WTC11 (cell line): ENCODE measurements around the gene IFI27. TPM values are rescaled to one million over a fixed set of nuclear protein-coding genes. Genes with fewer than 3 reads are reported as not detected.

Experiments used
- ATF6 ChIP-seq: sonication (generic); formaldehyde crosslinking; IDR thresholded peaks from 2 replicates; pipeline ENCODE4 v1.8.1; 2023; ENCODE audit warnings: mild to moderate bottlenecking, missing genetic modification reagents
- CREM ChIP-seq: sonication (generic); formaldehyde crosslinking; IDR thresholded peaks from 2 replicates; pipeline ENCODE4 v1.8.1; 2022; ENCODE audit warnings: mild to moderate bottlenecking, missing genetic modification reagents, moderate library complexity
- E2F4 ChIP-seq: sonication (generic); formaldehyde crosslinking; IDR thresholded peaks from 2 replicates; pipeline ENCODE4 v1.8.1; 2022; ENCODE audit warnings: low read depth, mild to moderate bottlenecking, moderate library complexity, missing genetic modification reagents, borderline replicate concordance
- E2F5 ChIP-seq: sonication (generic); formaldehyde crosslinking; IDR thresholded peaks from 2 replicates; pipeline ENCODE4 v1.8.1; 2022; ENCODE audit warnings: mild to moderate bottlenecking, moderate library complexity, missing genetic modification reagents
- ETV6 ChIP-seq: sonication (generic); formaldehyde crosslinking; IDR thresholded peaks from 2 replicates; pipeline ENCODE4 v1.8.1; 2022; ENCODE audit warnings: mild to moderate bottlenecking, missing genetic modification reagents
- FOXP4 ChIP-seq: sonication (generic); formaldehyde crosslinking; IDR thresholded peaks from 2 replicates; pipeline ENCODE4 v1.8.0; 2022; ENCODE audit warnings: mild to moderate bottlenecking, missing genetic modification reagents
- GABPB1 ChIP-seq: sonication (generic); formaldehyde crosslinking; IDR thresholded peaks from 2 replicates; pipeline ENCODE4 v1.8.1; 2023; ENCODE audit warnings: mild to moderate bottlenecking, missing genetic modification reagents
- GTF2I ChIP-seq: fragments of 250-450 bp; sonication (Bioruptor Pico); conservative IDR thresholded peaks from 2 replicates; pipeline ENCODE4 v1.4.0; 2021; ENCODE audit warnings: mild to moderate bottlenecking
- HMGXB4 ChIP-seq: sonication (generic); formaldehyde crosslinking; IDR thresholded peaks from 2 replicates; pipeline ENCODE4 v1.8.1; 2023; ENCODE audit warnings: mild to moderate bottlenecking, moderate library complexity, missing genetic modification reagents
- MAX ChIP-seq: sonication (generic); formaldehyde crosslinking; IDR thresholded peaks from 2 replicates; pipeline ENCODE4 v1.8.0; 2022; ENCODE audit warnings: mild to moderate bottlenecking, missing genetic modification reagents
- MYBL2 ChIP-seq: sonication (generic); formaldehyde crosslinking; IDR thresholded peaks from 2 replicates; pipeline ENCODE4 v1.8.1; 2023; ENCODE audit warnings: mild to moderate bottlenecking, moderate library complexity, missing genetic modification reagents
- NFYB ChIP-seq: sonication (generic); formaldehyde crosslinking; conservative IDR thresholded peaks from 2 replicates; pipeline ENCODE4 v1.8.0; 2022; ENCODE audit warnings: low read depth, missing genetic modification reagents
- NR2C2 ChIP-seq: sonication (generic); formaldehyde crosslinking; IDR thresholded peaks from 2 replicates; pipeline ENCODE4 v1.8.0; 2022; ENCODE audit warnings: mild to moderate bottlenecking, missing genetic modification reagents
- PRDM15 ChIP-seq: sonication (generic); formaldehyde crosslinking; IDR thresholded peaks from 2 replicates; pipeline ENCODE4 v1.8.0; 2022; ENCODE audit warnings: missing genetic modification reagents
- RORB ChIP-seq: fragments of 250-450 bp; sonication (Bioruptor Pico); IDR thresholded peaks from 2 replicates; pipeline ENCODE4 v1.9.0; 2021; ENCODE audit warnings: mild to moderate bottlenecking
- SP1 ChIP-seq: sonication (generic); formaldehyde crosslinking; conservative IDR thresholded peaks from 2 replicates; pipeline ENCODE4 v1.8.1; 2022; ENCODE audit warnings: missing genetic modification reagents
- USF1 ChIP-seq: sonication (generic); formaldehyde crosslinking; IDR thresholded peaks from 2 replicates; pipeline ENCODE4 v1.8.0; 2022; ENCODE audit warnings: mild to moderate bottlenecking, missing genetic modification reagents
- ZBTB43 ChIP-seq: sonication (generic); formaldehyde crosslinking; IDR thresholded peaks from 2 replicates; pipeline ENCODE4 v1.8.1; 2023; ENCODE audit warnings: mild to moderate bottlenecking, missing genetic modification reagents
- ZMAT4 ChIP-seq: fragments of 250-450 bp; sonication (Bioruptor Pico); IDR thresholded peaks from 2 replicates; pipeline ENCODE4 v1.9.0; 2021; ENCODE audit warnings: mild to moderate bottlenecking
- ZNF219 ChIP-seq: sonication (generic); formaldehyde crosslinking; IDR thresholded peaks from 2 replicates; pipeline ENCODE4 v1.8.0; 2023; ENCODE audit warnings: missing genetic modification reagents, mild to moderate bottlenecking, borderline replicate concordance
- ZNF263 ChIP-seq: sonication (generic); formaldehyde crosslinking; IDR thresholded peaks from 2 replicates; pipeline ENCODE4 v1.8.1; 2022; ENCODE audit warnings: low read depth, mild to moderate bottlenecking, moderate library complexity, missing genetic modification reagents
- ZNF317 ChIP-seq: sonication (generic); formaldehyde crosslinking; IDR thresholded peaks from 2 replicates; pipeline ENCODE4 v1.8.1; 2023; ENCODE audit warnings: low read depth, mild to moderate bottlenecking, moderate library complexity, missing genetic modification reagents, borderline replicate concordance
- total RNA-seq: library from RNA; stranded (reverse); gene quantifications from 3 replicates; pipeline ENCODE4 v1.2.3, GENCODE V29; 2021

The IFI27 gene
- total RNA-seq, 1 experiment from 2014 or later: 1.8 TPM

- TF ChIP-seq E2F5 (CRISPR knock-in tag): peak; percentile 51
- TF ChIP-seq MAX (CRISPR knock-in tag): peak; percentile 72; the same call in 1 of the 2 replicates
- TF ChIP-seq ATF6 (CRISPR knock-in tag): no peak
- peak; percentile 62; the same call in 1 of the 2 replicates for TF ChIP-seq E2F4 (CRISPR knock-in tag)
- TF ChIP-seq NFYB (CRISPR knock-in tag): peak; percentile 79
- TF ChIP-seq ZMAT4 (CRISPR knock-in tag): no peak
- TF ChIP-seq GABPB1 (CRISPR knock-in tag): peak; percentile 76
- TF ChIP-seq USF1 (CRISPR knock-in tag): no peak
- no peak for TF ChIP-seq RORB
- no peak for TF ChIP-seq MYBL2
- peak; percentile 59; the same call in 1 of the 2 replicates for TF ChIP-seq ETV6 (CRISPR knock-in tag)
- TF ChIP-seq SP1: peak; percentile 67
- 0 out of 2 replicates have a peak, but pooled peaks have one; percentile 44 for TF ChIP-seq ZBTB43 (CRISPR knock-in tag)
- TF ChIP-seq ZNF263 (CRISPR knock-in tag): no peak
- TF ChIP-seq GTF2I (CRISPR knock-in tag): no peak
- TF ChIP-seq CREM (CRISPR knock-in tag): no peak; the same call in 1 of the 2 replicates
- no peak for TF ChIP-seq NR2C2 (CRISPR knock-in tag)
- TF ChIP-seq FOXP4 (CRISPR knock-in tag): peak; percentile 80
- no peak for TF ChIP-seq ZNF219 (CRISPR knock-in tag)
- peak; percentile 71 for TF ChIP-seq HMGXB4
- 0 out of 2 replicates have a peak, but pooled peaks have one; percentile 26 for TF ChIP-seq PRDM15
- TF ChIP-seq ZNF317 (CRISPR knock-in tag): no peak
Measured at GRCh38 chr14:94080621-94081385, 29.7 kb upstream of the IFI27 start, which contains the start of the genes DDX24 and IFI27L1 (continued).
